IMR-90 (cell line): ENCODE results near the gene RFC2. TPM values are rescaled to one million over a fixed set of nuclear protein-coding genes. Genes with fewer than 3 reads are reported as not detected.

Experiments
- ATAC-seq: fragments of 200-7000 bp; cut with Tn5 transposase; 2 replicates; pipeline ENCODE4 v1.9.1; 2020; ENCODE audit warnings: low read depth, mild to moderate bottlenecking, moderate library complexity
- BruUV-seq: library from RNA; stranded (reverse); fragments of 400-500 nt; replicated peaks from 2 replicates; lab custom pipeline; 2021; lab: Mats Ljungman, UMichigan
- CTCF ChIA-PET: fragments of 300-600 bp; formaldehyde crosslinking; extraction: SDS; loops from one replicate; lab custom pipeline; 2021; ENCODE audit warnings: antibody characterized with exemption; lab: Yijun Ruan, JAX
- POLR2A ChIA-PET: fragments of 300-600 bp; sonication (Branson Sonifier 250); formaldehyde crosslinking; loops from one replicate; lab custom pipeline; 2022; ENCODE audit warnings: antibody characterized with exemption; ENCODE audit not compliant: unreplicated experiment; lab: Charles Lee
- DNase-seq: peaks from one replicate; pipeline ENCODE4 v3.0.0; 2013
- H2AFZ ChIP-seq: replicated peaks from 2 replicates; pipeline ENCODE3; 2013; ENCODE audit warnings: low read length, mild to moderate bottlenecking; ENCODE audit not compliant: poor library complexity
- H2AK5ac ChIP-seq: 2 replicates; pipeline ENCODE4 v1.6.1; 2013; ENCODE audit warnings: low read depth, low read length, inconsistent platforms
- H2AK9ac ChIP-seq: replicated peaks from 2 replicates; pipeline ENCODE3; 2013; ENCODE audit warnings: mild to moderate bottlenecking, low read depth, low read length, moderate library complexity; ENCODE audit not compliant: poor library complexity
- H2BK120ac ChIP-seq: 2 replicates; pipeline ENCODE4 v1.6.1; 2013; ENCODE audit warnings: low read depth, low read length, inconsistent platforms
- H2BK15ac ChIP-seq: 3 replicates; pipeline ENCODE4 v1.6.1; 2013; ENCODE audit warnings: low read depth, low read length, inconsistent platforms
- H2BK20ac ChIP-seq: 2 replicates; pipeline ENCODE4 v1.6.1; 2013; ENCODE audit warnings: low read depth, mild to moderate bottlenecking, inconsistent platforms, low read length, moderate library complexity
- H2BK5ac ChIP-seq: 2 replicates; pipeline ENCODE4 v1.6.1; 2013; ENCODE audit warnings: mild to moderate bottlenecking, low read depth, low read length, inconsistent platforms; ENCODE audit not compliant: poor library complexity, severe bottlenecking
- H3K14ac ChIP-seq: replicated peaks from 2 replicates; pipeline ENCODE4 v1.6.1; 2013; ENCODE audit warnings: low read depth, low read length, inconsistent platforms
- H3K18ac ChIP-seq: 2 replicates; pipeline ENCODE4 v1.6.1; 2013; ENCODE audit warnings: low read depth, low read length, control low read depth
- H3K23ac ChIP-seq: 2 replicates; pipeline ENCODE4 v1.6.1; 2013; ENCODE audit warnings: low read depth, low read length, inconsistent platforms
- H3K27ac ChIP-seq: 2 replicates; pipeline ENCODE4 v1.5.1; 2013; ENCODE audit warnings: mild to moderate bottlenecking, control low read depth, low read length; ENCODE audit not compliant: insufficient read depth
- H3K27me3 ChIP-seq: 2 replicates; pipeline ENCODE4 v1.6.1; 2013; ENCODE audit warnings: low read length; ENCODE audit not compliant: control insufficient read depth, insufficient read depth
- H3K36me3 ChIP-seq: 2 replicates; pipeline ENCODE4 v1.6.1; 2013; ENCODE audit warnings: low read length, mixed read lengths; ENCODE audit not compliant: control insufficient read depth, insufficient read depth
- H3K4ac ChIP-seq: 2 replicates; pipeline ENCODE4 v1.6.1; 2013; ENCODE audit warnings: low read depth, low read length, inconsistent platforms
- H3K4me1 ChIP-seq: 2 replicates; pipeline ENCODE4 v1.6.1; 2013; ENCODE audit warnings: low read length, mixed read lengths; ENCODE audit not compliant: control insufficient read depth, insufficient read depth
- H3K4me2 ChIP-seq: 2 replicates; pipeline ENCODE4 v1.6.1; 2013; ENCODE audit warnings: low read depth, mild to moderate bottlenecking, control low read depth, low read length, moderate library complexity
- H3K4me3 ChIP-seq: 2 replicates; pipeline ENCODE4 v1.5.1; 2013; ENCODE audit warnings: low read depth, mild to moderate bottlenecking, control low read depth, low read length, moderate library complexity; ENCODE audit not compliant: insufficient read depth
- H3K56ac ChIP-seq: 2 replicates; pipeline ENCODE4 v1.6.1; 2013; ENCODE audit warnings: low read length, inconsistent platforms; ENCODE audit not compliant: insufficient read depth; ENCODE audit errors: extremely low read depth
- H3K79me1 ChIP-seq, 2 experiments: 2 replicates each; pipeline ENCODE4 v1.6.1; 2013; ENCODE audit warnings: low read length in 2 of 2, inconsistent platforms in 1 of 2, low read depth in 1 of 2
- H3K9ac ChIP-seq: 2 replicates; pipeline ENCODE4 v1.6.1; 2013; ENCODE audit warnings: low read depth, low read length, control low read depth
- H3K9me1 ChIP-seq: 2 replicates; pipeline ENCODE4 v1.6.1; 2013; ENCODE audit warnings: low read length, inconsistent platforms; ENCODE audit not compliant: insufficient read depth
- H3K9me3 ChIP-seq: 2 replicates; pipeline ENCODE4 v1.6.1; 2013; ENCODE audit warnings: low read length; ENCODE audit not compliant: control insufficient read depth, insufficient read depth
- H4K20me1 ChIP-seq: 2 replicates; pipeline ENCODE4 v1.6.1; 2013; ENCODE audit warnings: low read length, inconsistent platforms; ENCODE audit not compliant: insufficient read depth
- H4K5ac ChIP-seq: 2 replicates; pipeline ENCODE4 v1.6.1; 2013; ENCODE audit warnings: mild to moderate bottlenecking, low read depth, low read length, control low read depth
- H4K8ac ChIP-seq, 2 experiments: 2 replicates each; pipeline ENCODE4 v1.6.1; 2013; ENCODE audit warnings: low read depth in 2 of 2, low read length in 2 of 2, control low read depth in 1 of 2, inconsistent platforms in 1 of 2
- H4K91ac ChIP-seq: 2 replicates; pipeline ENCODE4 v1.6.1; 2013; ENCODE audit warnings: low read depth, low read length, inconsistent platforms; ENCODE audit not compliant: insufficient read depth
- CEBPB ChIP-seq: IDR thresholded peaks from 2 replicates; pipeline ENCODE4 v1.6.1; 2012; ENCODE audit warnings: low read depth, low read length, improper control_type of control experiment
- CHD1 ChIP-seq: IDR thresholded peaks from 2 replicates; pipeline ENCODE4 v1.6.1; 2012; ENCODE audit warnings: low read depth, low read length, improper control_type of control experiment
- CTCF ChIP-seq: conservative IDR thresholded peaks from 2 replicates; pipeline ENCODE4 v1.5.1; 2012; ENCODE audit warnings: mild to moderate bottlenecking, low read depth, low read length, improper control_type of control experiment
- FOS ChIP-seq: fragments of 150-350 bp; IDR thresholded peaks from 2 replicates; pipeline ENCODE4 v1.6.1; 2016; ENCODE audit warnings: low read depth, low read length
- MAZ ChIP-seq: IDR thresholded peaks from 2 replicates; pipeline ENCODE4 v1.6.1; 2012; ENCODE audit warnings: low read depth, mild to moderate bottlenecking, low read length, improper control_type of control experiment, moderate library complexity, borderline replicate concordance
- MXI1 ChIP-seq: IDR thresholded peaks from 2 replicates; pipeline ENCODE4 v1.6.1; 2012; ENCODE audit warnings: low read depth, mild to moderate bottlenecking, low read length, moderate library complexity, borderline replicate concordance
- NFE2L2 ChIP-seq: fragments of 150-350 bp; IDR thresholded peaks from 2 replicates; pipeline ENCODE4 v1.6.1; 2016; ENCODE audit warnings: low read depth, mild to moderate bottlenecking, low read length
- POLR2A ChIP-seq: IDR thresholded peaks from 2 replicates; pipeline ENCODE4 v1.6.1; 2012; ENCODE audit warnings: mild to moderate bottlenecking, low read depth, low read length
- RAD21 ChIP-seq: IDR thresholded peaks from 2 replicates; pipeline ENCODE4 v1.6.1; 2012; ENCODE audit warnings: low read length, improper control_type of control experiment
- RCOR1 ChIP-seq: IDR thresholded peaks from 2 replicates; pipeline ENCODE4 v1.6.1; 2012; ENCODE audit warnings: mild to moderate bottlenecking, low read length, improper control_type of control experiment; ENCODE audit not compliant: insufficient replicate concordance
- RFX5 ChIP-seq: IDR thresholded peaks from 2 replicates; pipeline ENCODE4 v1.8.0; 2012; ENCODE audit warnings: low read depth, mild to moderate bottlenecking, low read length, moderate library complexity
- SMC3 ChIP-seq: fragments of 150-350 bp; IDR thresholded peaks from 2 replicates; pipeline ENCODE4 v1.6.1; 2016; ENCODE audit warnings: low read depth, mild to moderate bottlenecking, antibody characterized with exemption, low read length, moderate library complexity
- USF2 ChIP-seq: fragments of 150-350 bp; IDR thresholded peaks from 2 replicates; pipeline ENCODE4 v1.6.1; 2017; ENCODE audit warnings: mild to moderate bottlenecking, antibody characterized with exemption, low read length, low read depth
- WGBS, 2 experiments: methylation state at CpG; one replicate each; pipeline versions ENCODE4 v1.1.5 to v1.1.7; 2013; ENCODE audit warnings: missing lambda C conversion rate in 2 of 2; ENCODE audit not compliant: insufficient read length in 1 of 2; ENCODE audit errors: extremely low coverage in 2 of 2; 5-methylcytosine and 5-hydroxymethylcytosine counted together
- dilution Hi-C: fragments of 300-500 bp; cut with HindIII; formaldehyde crosslinking; loops from one replicate; pipeline ENCODE4 v1.14.3; 2018; ENCODE audit warnings: low sequenced_read_pairs; ENCODE audit not compliant: unreplicated experiment
- in situ Hi-C: fragments of 300-500 bp; cut with MboI; formaldehyde crosslinking; loops from 3 replicates; pipeline ENCODE4 v1.14.3; 2019; ENCODE audit warnings: low sequenced_read_pairs, inconsistent platforms, mixed read lengths
- intact Hi-C: fragments of 100-400 bp; cut with micrococcal nuclease; formaldehyde crosslinking; loops from 2 replicates; pipeline ENCODE4 v1.10.0; 2022
- polyA plus RNA-seq, 3 experiments: library from polyadenylated mRNA; depleted of rRNA; stranded (reverse); fragments of >200 nt; gene quantifications; 2 replicates each; pipeline ENCODE4 v1.2.3, GENCODE V29; 2012; ENCODE audit warnings: low replicate concordance in 1 of 3
- total RNA-seq: library from RNA; depleted of rRNA; stranded (reverse); fragments of >200 nt; gene quantifications from 2 replicates; pipeline ENCODE4 v1.2.3, GENCODE V29; 2012
- TF ChIP-seq, protein P1 (sequence below): fragments of 150-350 bp; IDR thresholded peaks from 2 replicates; pipeline ENCODE4 v1.6.1; 2016; ENCODE audit warnings: low read depth, mild to moderate bottlenecking, low read length, moderate library complexity, borderline replicate concordance

The RFC2 gene
- total and polyA plus RNA-seq, 2 of the 4 experiments (the other 2 are of a cell fraction), result 25.2 to 37.8 TPM

DNA sequence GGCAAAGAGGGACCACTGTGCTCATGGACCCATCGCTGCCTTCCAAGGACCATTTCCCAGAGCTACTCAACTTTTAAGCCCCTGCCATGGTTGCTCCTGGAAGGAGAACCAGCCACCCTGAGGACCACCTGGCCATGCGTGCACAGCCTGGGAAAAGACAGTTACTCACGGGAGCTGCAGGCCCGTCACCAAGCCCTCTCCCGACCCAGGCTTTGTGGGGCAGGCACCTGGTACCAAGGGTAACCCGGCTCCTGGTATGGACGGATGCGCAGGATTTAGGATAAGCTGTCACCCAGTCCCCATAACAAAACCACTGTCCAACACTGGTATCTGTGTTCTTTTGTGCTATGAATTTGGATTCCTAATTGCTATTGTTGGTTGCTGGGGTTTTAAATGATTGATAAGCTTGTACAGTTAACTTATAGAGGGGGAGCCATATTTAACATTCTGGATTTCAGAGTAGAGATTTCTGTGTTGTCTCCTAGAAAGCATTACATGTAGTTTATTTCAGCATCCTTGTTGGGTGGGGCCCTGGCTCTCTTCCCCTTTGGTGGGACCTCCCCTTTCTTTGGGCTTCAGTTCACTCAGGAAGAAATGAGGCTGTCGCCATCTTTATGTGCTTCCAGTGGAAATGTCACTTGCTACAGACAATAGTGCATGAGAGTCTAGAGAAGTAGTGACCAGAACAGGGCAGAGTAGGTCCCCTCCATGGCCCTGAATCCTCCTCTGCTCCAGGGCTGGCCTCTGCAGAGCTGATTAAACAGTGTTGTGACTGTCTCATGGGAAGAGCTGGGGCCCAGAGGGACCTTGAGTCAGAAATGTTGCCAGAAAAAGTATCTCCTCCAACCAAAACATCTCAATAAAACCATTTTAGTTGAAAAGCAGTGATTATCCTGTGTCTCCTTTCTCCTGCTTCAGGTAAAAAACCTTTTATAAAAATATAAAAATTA is 25.0 kb downstream of the RFC2 start:
- Histone ChIP-seq H2AFZ (no peak overlapping the region), H3K56ac (no peak overlapping the region), H3K9ac (no peak overlapping the region), H3K14ac (no peak overlapping the region), H3K27me3 (no peaks in the 10 kb centered on the region), H3K4ac (no peak overlapping the region), H3K9me3 (no peaks in the 10 kb centered on the region), H2AK5ac (no peak overlapping the region; the same call in 1 of the 2 replicates), H4K20me1 (peaks cover 10% of the 10 kb centered on the region), H3K18ac (no peak overlapping the region), H3K4me3 (no peak overlapping the region), H3K9me1 (peaks cover 4% of the 10 kb centered on the region), H2AK9ac (no peak overlapping the region), H3K36me3 (peaks cover 17% of the 10 kb centered on the region), H3K23ac (no peak overlapping the region), H2BK5ac (no peak overlapping the region), H2BK15ac (no peak overlapping the region), H2BK120ac (no peak overlapping the region), H2BK20ac (no peak overlapping the region), H3K27ac (no peak overlapping the region), H4K5ac (no peak overlapping the region), H4K91ac (no peak overlapping the region), H3K4me2 (no peak overlapping the region), H4K8ac (no peak overlapping the region), H3K79me1 (peaks cover 0 to 3% of the 10 kb centered on the region in 2 experiments; a peak in 1 of 4 replicates), H3K4me1 (peaks cover 5% of the 10 kb centered on the region)
- ChIA-PET CTCF (interaction anchor here (0.9 kb wide), 1 partner anchor 46 kb away, joined by 3 read pairs; no protein-coding TSS in a partner anchor), POLR2A (no interaction called here)
- in situ Hi-C loops (loop anchor here (25.0 kb wide), 1 partner anchor 133 kb away; no protein-coding TSS in a partner anchor), dilution Hi-C loops (no loop called here), intact Hi-C loops (no loop called here)
- 98% methylated on average over 5 of the region's 9 CpGs; no CpG with 5 or more reads in 1 of the 2 experiments for WGBS, 2 experiments
- ATAC-seq, result no peak
- BruUV-seq, result no TSS peak
- no peak for DNase-seq
- TF ChIP-seq MXI1 (no peak), NFE2L2 (no peak), CHD1 (no peak), RAD21 (no peak), CTCF (no peak), RCOR1 (no peak), USF2 (no peak), CEBPB (no peak), MAZ (no peak), POLR2A (no peak), SMC3 (no peak), FOS (no peak), RFX5 (no peak)
- TF ChIP-seq, protein P1, sequence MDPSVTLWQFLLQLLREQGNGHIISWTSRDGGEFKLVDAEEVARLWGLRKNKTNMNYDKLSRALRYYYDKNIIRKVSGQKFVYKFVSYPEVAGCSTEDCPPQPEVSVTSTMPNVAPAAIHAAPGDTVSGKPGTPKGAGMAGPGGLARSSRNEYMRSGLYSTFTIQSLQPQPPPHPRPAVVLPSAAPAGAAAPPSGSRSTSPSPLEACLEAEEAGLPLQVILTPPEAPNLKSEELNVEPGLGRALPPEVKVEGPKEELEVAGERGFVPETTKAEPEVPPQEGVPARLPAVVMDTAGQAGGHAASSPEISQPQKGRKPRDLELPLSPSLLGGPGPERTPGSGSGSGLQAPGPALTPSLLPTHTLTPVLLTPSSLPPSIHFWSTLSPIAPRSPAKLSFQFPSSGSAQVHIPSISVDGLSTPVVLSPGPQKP, result no peak
